Ishikawa (cell line): ENCODE results near the gene ARID3A.

Source experiments
- CEBPB ChIP-seq: IDR thresholded peaks from 2 replicates; pipeline ENCODE4 v1.6.1; 2012
- CREB1 ChIP-seq: IDR thresholded peaks from 2 replicates; pipeline ENCODE4 v1.6.1; 2012; ENCODE audit warnings: low read depth
- EGR1 ChIP-seq: IDR thresholded peaks from 2 replicates; pipeline ENCODE4 v1.6.1; 2012
- EP300 ChIP-seq: IDR thresholded peaks from 2 replicates; pipeline ENCODE4 v1.6.1; 2012; ENCODE audit warnings: borderline replicate concordance
- RAD21 ChIP-seq: IDR thresholded peaks from 2 replicates; pipeline ENCODE4 v1.6.1; 2012; ENCODE audit warnings: low read depth
- YY1 ChIP-seq: IDR thresholded peaks from 2 replicates; pipeline ENCODE4 v1.6.1; 2012; ENCODE audit warnings: low read depth
- ZBTB7A ChIP-seq: IDR thresholded peaks from 2 replicates; pipeline ENCODE4 v1.6.1; 2012; ENCODE audit warnings: low read depth
- TF ChIP-seq, protein P1 (sequence below): IDR thresholded peaks from 2 replicates; pipeline ENCODE4 v1.6.1; 2012; ENCODE audit warnings: low read depth, mild to moderate bottlenecking

DNA sequence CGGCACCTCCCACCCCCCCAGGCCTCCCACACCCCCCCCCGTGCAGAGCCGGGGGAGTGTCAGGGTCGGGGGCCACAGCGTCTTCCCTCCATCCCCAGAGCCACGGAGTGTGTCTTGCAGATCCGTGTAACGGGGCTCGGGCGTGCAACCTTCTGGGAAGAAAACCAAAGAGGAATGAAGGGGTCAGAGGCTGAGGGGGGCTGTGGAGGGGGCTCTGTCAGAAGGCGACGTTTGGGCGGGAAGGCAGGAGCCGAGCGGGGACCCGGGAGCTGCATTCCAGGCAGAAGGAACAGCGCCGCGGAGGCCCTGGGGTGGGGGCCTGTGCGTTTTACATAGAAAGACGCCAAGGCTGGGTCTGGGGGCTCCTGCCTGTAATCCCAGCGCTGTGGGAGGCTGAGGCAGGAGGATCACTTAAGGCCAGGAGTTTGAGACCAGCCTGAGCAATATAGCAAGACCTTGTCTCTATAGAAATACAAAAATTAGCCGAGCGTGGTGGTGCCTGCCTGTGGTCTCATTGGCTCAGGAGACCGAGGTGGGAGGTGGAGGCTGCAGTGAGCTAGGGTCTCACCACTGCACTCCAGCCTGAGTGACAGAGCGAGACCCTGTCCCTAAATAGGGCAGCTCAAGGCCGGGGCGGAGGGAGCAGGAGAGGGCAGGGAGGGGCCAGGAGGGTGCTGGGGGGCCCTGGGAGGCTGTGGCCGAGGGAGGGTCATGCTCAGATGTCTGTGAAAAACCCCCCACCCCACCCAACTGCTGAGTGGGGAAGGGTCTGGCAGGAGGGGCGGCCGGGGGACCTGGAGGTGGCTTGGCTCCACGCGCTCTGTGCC lies 27.8 kb downstream of the ARID3A start:
- TF ChIP-seq RAD21: no peak
- TF ChIP-seq, protein P1, sequence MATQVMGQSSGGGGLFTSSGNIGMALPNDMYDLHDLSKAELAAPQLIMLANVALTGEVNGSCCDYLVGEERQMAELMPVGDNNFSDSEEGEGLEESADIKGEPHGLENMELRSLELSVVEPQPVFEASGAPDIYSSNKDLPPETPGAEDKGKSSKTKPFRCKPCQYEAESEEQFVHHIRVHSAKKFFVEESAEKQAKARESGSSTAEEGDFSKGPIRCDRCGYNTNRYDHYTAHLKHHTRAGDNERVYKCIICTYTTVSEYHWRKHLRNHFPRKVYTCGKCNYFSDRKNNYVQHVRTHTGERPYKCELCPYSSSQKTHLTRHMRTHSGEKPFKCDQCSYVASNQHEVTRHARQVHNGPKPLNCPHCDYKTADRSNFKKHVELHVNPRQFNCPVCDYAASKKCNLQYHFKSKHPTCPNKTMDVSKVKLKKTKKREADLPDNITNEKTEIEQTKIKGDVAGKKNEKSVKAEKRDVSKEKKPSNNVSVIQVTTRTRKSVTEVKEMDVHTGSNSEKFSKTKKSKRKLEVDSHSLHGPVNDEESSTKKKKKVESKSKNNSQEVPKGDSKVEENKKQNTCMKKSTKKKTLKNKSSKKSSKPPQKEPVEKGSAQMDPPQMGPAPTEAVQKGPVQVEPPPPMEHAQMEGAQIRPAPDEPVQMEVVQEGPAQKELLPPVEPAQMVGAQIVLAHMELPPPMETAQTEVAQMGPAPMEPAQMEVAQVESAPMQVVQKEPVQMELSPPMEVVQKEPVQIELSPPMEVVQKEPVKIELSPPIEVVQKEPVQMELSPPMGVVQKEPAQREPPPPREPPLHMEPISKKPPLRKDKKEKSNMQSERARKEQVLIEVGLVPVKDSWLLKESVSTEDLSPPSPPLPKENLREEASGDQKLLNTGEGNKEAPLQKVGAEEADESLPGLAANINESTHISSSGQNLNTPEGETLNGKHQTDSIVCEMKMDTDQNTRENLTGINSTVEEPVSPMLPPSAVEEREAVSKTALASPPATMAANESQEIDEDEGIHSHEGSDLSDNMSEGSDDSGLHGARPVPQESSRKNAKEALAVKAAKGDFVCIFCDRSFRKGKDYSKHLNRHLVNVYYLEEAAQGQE: no peak
- TF ChIP-seq YY1: no peak
- no peak for TF ChIP-seq CEBPB
- no peak for TF ChIP-seq EP300
- no peak for TF ChIP-seq EGR1
- no peak for TF ChIP-seq CREB1
- TF ChIP-seq ZBTB7A: peak; percentile 58
